ENCODE measurements around the gene ARHGEF6.

DNA sequence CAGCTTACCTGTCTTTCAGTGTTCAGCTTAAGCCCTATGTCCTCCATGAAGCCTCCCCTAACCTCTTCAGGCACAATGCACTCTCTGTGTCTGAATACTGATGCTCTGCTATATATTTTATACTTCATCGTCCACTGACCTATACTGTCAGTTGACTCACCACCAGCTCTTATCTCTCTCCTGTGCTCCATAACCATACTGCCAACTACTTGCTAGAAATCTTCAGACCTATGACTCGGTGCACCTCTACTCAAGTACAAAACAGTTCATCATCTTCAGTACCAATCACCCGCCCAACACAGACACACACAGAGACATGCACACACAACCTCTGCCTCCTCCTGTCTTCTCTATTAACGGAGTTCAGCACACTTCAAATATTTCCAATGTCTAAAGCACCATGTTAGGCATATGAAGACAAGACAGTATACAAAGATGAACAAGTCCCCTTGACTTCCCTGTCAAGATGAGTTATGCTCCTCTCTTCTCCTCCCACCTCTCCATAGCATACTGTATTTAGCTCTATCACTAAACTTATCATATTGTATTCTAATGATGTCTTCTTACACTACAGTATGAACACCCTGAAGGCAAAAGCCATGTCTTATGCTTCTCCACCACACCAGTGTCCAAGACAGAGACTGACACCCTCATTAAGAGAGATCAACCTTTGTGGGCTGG lies 42.5 kb downstream of the ARHGEF6 start:
- TF ChIP-seq, protein P1, sequence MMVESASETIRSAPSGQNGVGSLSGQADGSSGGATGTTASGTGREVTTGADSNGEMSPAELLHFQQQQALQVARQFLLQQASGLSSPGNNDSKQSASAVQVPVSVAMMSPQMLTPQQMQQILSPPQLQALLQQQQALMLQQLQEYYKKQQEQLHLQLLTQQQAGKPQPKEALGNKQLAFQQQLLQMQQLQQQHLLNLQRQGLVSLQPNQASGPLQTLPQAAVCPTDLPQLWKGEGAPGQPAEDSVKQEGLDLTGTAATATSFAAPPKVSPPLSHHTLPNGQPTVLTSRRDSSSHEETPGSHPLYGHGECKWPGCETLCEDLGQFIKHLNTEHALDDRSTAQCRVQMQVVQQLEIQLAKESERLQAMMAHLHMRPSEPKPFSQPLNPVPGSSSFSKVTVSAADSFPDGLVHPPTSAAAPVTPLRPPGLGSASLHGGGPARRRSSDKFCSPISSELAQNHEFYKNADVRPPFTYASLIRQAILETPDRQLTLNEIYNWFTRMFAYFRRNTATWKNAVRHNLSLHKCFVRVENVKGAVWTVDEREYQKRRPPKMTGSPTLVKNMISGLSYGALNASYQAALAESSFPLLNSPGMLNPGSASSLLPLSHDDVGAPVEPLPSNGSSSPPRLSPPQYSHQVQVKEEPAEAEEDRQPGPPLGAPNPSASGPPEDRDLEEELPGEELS (CRISPR knock-in tag; IDR thresholded peaks at IDR 0.05): no peak
- no peak for TF ChIP-seq ZNF423 (CRISPR knock-in tag; IDR thresholded peaks at IDR 0.05)

Data from WTC11 (cell line).